ENCODE results near the gene FNDC4.

FNDC4 gene

DNA sequence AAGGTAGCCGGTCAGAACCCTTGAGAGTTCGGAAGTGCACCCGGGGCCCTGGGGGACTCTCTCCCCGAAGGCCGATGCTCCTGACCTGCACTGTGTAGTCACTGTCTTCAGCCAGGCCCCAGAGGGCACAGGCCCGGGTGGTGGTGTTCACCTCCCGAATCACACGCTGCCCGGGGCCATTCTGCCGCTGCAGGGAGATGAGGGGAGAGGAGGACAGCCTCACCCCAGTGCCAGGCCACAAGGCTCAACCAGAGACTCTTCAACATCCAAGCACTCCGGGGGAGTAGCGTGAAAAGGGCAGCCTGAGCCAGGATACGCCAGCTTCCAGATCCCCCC lies 1.1 kb downstream of the FNDC4 start:
- no peak for DNase-seq (ENCODE audit: low spot score)

DNA sequence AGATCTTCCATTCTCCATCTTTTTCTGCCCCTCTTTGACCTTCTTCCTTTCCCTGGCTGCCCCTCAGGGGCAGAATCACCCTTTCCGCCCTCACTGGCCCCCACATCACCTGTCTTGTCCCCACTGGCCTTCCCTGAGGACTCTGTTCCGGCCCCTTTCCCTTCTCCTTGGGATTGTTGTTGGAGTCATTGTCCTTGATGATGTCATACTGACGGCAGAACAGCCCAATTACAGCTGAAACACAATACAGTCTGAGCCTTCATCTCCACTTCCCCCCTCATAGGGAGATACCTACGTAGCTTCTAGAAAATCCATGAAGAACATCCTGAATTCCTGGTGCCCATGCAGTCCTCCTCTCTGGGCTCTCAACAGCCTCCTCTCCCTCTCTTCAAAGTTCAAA lies 2.4 kb downstream of the FNDC4 start:
- no peak for DNase-seq (ENCODE audit: low spot score)

DNA sequence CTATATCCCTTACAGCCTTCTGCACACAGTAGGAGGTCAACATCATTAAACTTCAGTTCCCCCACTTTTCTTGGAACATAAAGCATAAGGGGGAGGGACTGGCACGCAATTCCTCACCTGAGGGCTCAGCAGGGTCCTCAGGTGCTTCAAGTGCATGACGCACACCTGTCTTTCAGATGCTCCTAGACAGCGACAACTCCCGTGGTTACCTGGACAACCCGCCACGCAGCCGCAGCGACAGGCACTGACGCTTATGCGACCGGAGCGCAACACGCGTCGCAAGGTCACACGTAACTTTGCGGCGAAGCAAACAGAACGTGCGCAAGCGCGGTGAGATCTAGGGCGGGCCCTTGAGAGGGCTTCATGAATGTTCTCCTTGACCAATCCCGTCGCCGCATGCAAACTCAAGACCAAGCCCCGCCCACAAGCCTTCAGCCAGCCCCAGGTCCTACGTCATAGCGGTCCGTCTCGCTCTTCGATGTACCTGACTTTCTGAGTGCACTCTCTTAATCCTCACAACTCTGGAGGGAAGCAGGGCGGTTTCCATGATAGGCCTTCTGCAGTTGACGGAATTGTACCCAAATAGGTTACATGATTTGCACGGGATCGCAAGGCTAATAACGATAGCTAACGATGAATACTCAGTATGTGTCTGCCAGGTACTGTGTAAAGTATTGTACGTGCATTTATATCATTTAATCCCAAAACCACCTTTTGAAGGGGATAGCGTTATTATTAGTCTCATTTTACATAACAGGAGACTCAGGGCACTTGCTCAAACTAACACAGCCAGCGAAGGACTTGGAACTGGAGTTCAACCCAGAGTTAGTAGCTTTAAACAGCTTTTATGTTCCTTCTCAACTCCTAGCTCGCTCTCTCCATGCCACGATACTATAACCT lies 5.3 kb downstream of the FNDC4 start, which contains the start of gene IFT172:
IFT172 (minus strand) TSS at position 246 of the 900 bp plus-strand sequence; CDS start at position 156, 90 bp downstream.
- peak; percentile 98 for DNase-seq (ENCODE audit: low spot score)

DNA sequence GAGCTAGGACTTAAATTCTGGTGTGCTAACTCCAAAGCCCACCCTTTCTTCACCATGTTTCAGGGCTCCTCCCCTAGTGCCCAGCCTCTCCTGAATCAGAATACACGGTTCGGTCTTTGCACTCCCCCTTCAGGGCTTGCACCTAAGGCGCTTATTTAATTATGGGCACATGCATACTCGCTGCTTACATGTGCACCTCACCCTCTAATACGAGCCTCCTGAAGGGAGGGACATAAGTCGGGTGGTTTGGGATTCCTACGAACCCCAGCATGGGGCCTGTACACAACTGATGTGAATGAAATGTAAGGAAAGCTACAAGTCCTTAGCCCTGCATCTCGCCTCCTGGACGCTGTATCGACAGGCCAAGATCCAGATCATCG lies 5.9 kb downstream of the FNDC4 start:
- no peak for DNase-seq (ENCODE audit: low spot score)

DNA sequence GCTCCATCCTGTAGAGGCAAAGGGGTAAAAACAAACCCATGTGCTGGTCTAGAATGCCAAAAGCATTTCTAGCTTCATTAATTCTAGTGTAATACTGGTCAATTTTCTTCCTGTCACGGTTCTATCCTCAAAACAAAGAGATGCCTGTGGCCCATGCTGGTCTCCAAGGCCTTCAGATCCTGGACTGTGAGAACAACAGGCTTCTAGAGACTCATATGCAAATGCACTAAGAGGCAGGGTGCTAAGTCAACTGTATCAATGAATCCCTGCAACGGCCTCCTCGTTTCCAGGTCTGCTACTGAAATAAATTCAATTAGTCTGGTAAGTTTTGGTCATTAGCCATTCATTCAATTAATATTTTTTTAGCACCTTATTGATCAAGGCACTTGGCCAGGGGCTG lies 9.5 kb downstream of the FNDC4 start:
- DNase-seq (ENCODE audit: low spot score): no peak

DNA sequence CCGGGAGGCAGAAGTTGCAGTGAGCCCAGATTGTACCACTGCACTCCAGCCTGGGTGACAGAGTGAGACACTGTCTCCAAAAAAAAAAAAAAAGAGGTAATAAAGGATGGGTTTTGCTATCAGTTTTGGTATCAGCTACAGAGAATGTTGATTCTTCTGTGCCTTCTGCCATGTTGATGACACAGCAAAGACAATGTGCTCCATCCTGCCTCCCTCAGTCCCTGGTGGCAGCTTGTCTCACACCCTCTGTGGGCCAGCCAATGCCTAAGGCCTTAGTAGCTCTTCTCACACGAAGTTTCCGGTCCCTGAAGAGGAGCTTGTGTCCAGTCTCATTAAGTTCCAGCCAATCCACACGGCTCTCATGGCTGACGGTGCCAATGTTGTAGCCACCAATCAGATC lies 23.0 kb downstream of the FNDC4 start:
- no peak for DNase-seq (ENCODE audit: low spot score)

DNA sequence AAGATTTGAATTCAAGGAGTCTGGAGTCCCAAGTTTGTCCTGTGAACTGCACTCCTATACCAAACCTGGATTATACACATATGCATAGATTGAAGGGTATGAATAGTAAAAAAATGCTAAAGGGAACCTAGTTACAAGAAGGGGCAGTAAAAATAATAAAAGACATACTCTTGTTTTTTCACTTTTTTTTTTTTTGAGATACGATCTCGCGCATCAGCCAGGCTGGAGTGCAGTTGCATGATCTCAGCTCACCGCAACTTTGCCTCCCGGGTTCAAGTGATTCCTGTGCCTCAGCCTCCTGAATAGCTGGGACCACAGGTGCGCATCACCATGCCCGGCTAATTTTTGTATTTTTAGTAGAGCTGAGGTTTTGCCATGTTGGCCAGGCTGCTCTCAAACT lies 30.6 kb downstream of the FNDC4 start:
- no peak for DNase-seq (ENCODE audit: low spot score)

DNA sequence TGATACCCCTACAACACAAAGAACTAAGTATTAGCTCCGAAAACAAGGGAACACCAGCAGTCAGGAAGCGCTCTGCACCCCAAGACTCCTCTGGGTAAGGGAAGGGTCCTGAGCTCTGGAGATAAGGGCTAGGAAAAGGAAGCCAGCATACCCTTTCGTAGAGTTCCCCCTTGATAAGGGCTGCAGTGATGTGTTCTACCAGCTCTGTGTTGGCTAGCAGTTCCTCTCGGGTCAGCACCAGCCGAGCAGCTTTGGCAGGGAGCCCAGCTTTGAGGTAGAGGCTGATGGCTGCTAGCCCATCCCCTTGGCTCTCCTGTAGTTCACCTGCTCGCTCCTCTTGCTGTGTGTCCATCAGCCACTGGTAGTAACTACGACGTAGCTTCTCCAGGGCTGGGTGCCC lies 33.9 kb downstream of the FNDC4 start:
- no peak for DNase-seq (ENCODE audit: low spot score)

DNA sequence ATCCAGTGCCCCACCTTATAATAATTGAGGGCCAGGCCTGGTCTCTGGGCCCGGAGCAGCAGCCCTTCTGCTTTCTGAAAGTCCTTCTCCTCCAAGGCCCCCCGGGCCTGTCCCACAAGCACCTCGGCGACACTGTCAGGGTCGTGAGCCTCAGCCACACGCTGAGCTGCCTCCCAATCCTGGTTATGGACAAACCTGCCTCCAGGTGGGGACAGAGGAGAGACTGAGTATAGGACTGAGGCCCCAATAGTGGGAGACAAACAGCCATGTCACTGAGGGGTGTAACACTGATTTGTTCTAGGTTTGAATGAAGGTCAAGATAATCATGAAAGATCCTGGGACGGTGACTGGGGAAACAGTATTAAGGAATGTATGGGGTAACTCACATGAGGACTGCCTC lies 41.0 kb downstream of the FNDC4 start:
- DNase-seq (ENCODE audit: low spot score): no peak

DNA sequence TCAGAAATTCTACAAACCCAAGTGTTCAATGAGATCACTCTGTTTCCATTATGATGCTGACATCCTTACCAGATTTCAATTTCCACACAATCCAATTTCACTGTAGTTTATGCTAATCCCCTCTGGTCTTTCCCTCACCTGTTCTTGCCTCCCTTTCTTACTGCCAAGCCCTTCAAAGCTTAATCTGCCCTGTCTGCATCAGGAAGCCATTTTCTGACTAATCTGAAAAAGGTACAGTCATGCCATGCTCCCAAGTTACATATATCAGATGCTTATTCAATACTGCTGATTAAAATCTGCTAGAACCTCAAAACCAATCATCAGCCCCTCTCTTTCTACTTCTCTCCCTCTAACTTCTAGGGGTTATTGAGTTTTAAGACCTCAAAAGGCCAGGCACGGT lies 43.9 kb downstream of the FNDC4 start:
- no peak for DNase-seq (ENCODE audit: low spot score)

DNA sequence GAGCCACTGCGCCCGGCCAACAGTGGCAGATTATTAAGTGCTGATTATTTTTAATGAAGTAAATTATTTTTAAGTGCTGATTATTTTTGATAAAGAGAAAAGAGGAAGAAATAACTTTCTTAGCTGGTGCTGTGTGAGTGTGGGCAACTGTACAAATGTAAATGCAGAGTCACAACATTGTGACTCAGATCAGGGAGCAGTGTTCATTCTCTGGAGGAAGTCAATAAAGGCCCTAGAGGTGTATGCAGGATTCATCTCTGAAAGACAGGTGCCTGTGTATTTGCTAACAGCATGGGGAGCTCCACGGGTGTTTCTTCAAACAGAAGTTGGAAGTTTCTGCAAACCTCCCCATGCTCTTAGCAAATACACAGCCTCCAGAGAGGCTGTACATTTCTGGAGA lies 46.6 kb downstream of the FNDC4 start:
- no peak for DNase-seq (ENCODE audit: low spot score)

DNA sequence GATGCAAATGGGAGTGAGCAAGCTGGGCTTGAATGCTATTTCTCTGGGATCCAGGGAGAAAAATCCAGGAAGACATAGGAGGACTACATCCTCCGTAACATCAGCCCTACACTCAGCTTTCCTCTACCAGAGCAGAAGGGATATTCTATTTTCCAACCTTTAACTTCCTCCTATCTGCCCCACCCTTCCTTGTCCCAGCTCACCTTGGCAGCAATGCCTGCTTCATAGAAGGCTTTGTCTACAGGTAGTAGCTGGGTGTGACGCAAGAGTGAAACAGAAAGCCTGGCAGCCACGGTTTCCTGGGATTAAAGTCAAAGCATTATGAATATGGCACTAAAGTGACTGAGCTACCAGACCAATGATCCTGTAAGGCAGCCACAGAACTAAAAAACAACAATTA lies 48.9 kb downstream of the FNDC4 start:
- DNase-seq (ENCODE audit: low spot score): peak; percentile 32

DNA sequence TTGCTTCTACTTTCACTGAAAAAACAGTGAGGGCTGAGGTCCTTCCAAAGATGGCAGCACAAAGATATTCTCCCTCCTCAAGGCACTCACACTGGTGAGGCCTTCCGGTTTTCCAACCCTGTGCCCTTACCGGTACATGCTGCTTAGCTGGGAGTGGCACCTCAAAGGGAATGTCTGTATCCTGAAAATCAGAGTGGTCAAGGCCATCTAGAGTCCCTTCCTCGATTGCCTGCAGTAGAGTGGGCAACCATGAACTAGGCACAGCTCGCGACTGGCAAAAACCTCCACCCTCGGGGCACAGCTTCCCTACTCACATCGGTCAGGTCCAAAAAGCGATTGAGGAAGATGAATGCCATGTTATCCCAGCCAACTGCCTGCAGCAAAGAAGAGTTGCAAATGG lies 49.4 kb downstream of the FNDC4 start:
- no peak for DNase-seq (ENCODE audit: low spot score)

DNA sequence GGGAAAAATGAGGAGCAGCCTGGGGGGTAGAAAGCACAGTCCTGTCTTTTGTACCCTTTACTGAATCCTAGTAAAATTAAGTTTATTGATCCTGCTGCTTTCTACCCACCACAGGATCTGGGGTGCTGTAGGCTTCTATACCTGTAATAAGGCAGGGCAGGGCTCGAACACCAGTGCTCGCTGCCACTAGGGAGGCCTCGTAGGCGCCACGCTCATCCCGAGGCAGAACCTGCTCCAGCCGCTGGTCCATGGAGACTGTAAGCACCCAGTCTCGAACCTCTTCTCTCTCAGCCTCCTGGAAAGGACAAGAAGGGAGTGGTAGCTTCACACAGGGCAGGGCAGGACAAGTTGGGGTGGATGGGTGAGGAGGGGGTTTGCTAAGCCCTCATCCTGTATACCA lies 49.8 kb downstream of the FNDC4 start:
- no peak for DNase-seq (ENCODE audit: low spot score)

DNA sequence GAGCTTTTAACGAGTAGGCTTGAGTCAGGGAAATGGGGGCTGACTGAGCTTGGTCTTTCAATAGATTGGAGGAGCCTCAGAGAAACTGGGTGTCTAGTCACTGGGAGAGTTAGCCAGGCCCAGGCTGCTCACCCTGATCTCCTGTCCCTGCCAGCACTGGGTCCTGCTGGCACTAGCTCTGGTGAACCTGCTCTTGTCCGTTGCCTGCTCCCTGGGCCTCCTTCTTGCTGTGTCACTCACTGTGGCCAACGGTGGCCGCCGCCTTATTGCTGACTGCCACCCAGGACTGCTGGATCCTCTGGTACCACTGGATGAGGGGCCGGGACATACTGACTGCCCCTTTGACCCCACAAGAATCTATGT lies 52.1 kb downstream of the FNDC4 start:
- no peak for DNase-seq (ENCODE audit: low spot score)

DNA sequence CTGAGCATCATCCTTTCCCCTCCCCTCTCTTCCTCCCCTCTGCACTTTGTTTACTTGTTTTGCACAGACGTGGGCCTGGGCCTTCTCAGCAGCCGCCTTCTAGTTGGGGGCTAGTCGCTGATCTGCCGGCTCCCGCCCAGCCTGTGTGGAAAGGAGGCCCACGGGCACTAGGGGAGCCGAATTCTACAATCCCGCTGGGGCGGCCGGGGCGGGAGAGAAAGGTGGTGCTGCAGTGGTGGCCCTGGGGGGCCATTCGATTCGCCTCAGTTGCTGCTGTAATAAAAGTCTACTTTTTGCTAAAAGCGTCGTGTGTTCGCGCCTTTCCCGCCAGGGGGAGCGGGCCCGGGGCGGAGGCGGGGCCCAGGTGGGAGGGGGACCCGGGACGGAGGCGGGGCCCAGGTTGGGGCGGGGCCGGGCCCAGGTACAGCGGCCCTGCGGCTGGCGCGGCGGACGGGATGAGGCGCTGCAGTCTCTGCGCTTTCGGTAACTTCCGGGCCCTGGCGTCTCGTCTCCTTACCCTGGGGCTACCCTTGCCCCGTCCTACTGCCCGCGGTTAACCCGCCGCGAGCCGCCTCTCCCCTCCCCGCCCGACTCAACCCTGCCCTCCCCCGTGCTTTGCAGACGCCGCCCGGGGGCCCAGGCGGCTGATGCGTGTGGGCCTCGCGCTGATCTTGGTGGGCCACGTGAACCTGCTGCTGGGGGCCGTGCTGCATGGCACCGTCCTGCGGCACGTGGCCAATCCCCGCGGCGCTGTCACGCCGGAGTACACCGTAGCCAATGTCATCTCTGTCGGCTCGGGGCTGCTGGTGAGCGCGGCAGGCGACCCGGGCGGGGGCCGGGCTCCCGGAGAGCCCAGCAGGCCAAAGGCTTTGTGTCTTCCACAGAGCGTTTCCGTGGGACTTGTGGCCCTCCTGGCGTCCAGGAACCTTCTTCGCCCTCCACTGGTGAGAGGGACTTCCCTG lies 52.8 kb downstream of the FNDC4 start, which contains the start of gene KRTCAP3:
KRTCAP3 (plus strand) TSS at position 424 of the 962 bp plus-strand sequence; CDS start at position 456, 32 bp downstream.
- peak; percentile 100 for DNase-seq (ENCODE audit: low spot score)
